Measurements from ENCODE around the gene ANKS1A. TPM values are rescaled to one million over a fixed set of nuclear protein-coding genes. Genes with fewer than 3 reads are reported as not detected.

ANKS1A gene
- total RNA-seq, 1 donor from 2014 or later = 13.6 TPM

GRCh38 chr6:35072698-35073055 is 183.6 kb downstream of the ANKS1A start:
- ATAC-seq = no peak

GRCh38 chr6:35073211-35073610 is 184.2 kb downstream of the ANKS1A start:
- no peak for ATAC-seq

- no peak for ATAC-seq
Measured at GRCh38 chr6:35073766-35074471, 184.9 kb downstream of the ANKS1A start.

GRCh38 chr6:35076997-35077712 is 188.1 kb downstream of the ANKS1A start:
- ATAC-seq = peak; percentile 69

GRCh38 chr6:35077713-35078105 is 188.7 kb downstream of the ANKS1A start:
- no peak for ATAC-seq

- ATAC-seq = no peak
Measured at GRCh38 chr6:35078226-35078850, 189.3 kb downstream of the ANKS1A start.

- no peak for ATAC-seq
Measured at GRCh38 chr6:35078896-35079295, 189.8 kb downstream of the ANKS1A start.

- ATAC-seq = no peak
Measured at GRCh38 chr6:35079311-35080000, 190.4 kb downstream of the ANKS1A start.

- ATAC-seq = peak; percentile 26
Measured at GRCh38 chr6:35080016-35080680, 191.1 kb downstream of the ANKS1A start.

- peak; percentile 83 for ATAC-seq
Measured at GRCh38 chr6:35080821-35081425, 191.9 kb downstream of the ANKS1A start.

- ATAC-seq = no peak
Measured at GRCh38 chr6:35081426-35081851, 192.4 kb downstream of the ANKS1A start.

GRCh38 chr6:35082046-35082732 is 193.1 kb downstream of the ANKS1A start:
- ATAC-seq = no peak

- ATAC-seq = no peak
Measured at GRCh38 chr6:35082733-35083403, 193.8 kb downstream of the ANKS1A start.

- no peak for ATAC-seq
Measured at GRCh38 chr6:35083507-35083906, 194.5 kb downstream of the ANKS1A start.

- ATAC-seq = no peak
Measured at GRCh38 chr6:35084041-35084491, 195.0 kb downstream of the ANKS1A start.

GRCh38 chr6:35084511-35085203 is 195.6 kb downstream of the ANKS1A start:
- ATAC-seq = no peak

GRCh38 chr6:35085359-35086281 is 196.6 kb downstream of the ANKS1A start:
- no peak for ATAC-seq

- ATAC-seq = no peak
Measured at GRCh38 chr6:35086282-35086632, 197.2 kb downstream of the ANKS1A start.
